RWPE1 (cell line): ENCODE results near the gene ADAM12.

Source experiments
- CTCF ChIA-PET: fragments of 350-600 bp; sonication (Branson Sonifier 250); formaldehyde crosslinking; extraction: SDS; loops from one replicate; lab custom pipeline; 2021; lab: Yijun Ruan, JAX
- POLR2A ChIA-PET: fragments of 400-600 bp; formaldehyde crosslinking; extraction: SDS; loops from one replicate; lab custom pipeline; 2020; ENCODE audit warnings: antibody characterized with exemption; ENCODE audit not compliant: low non-redundant PET; lab: Yijun Ruan, JAX
- DNase-seq: peaks from one replicate; pipeline ENCODE4 v3.0.0; 2012; ENCODE audit warnings: low spot score
- H3K27ac ChIP-seq: fragments of 450-650 bp; 2 replicates; pipeline ENCODE4 v1.5.1; 2017
- CTCF ChIP-seq: fragments of 450-650 bp; conservative IDR thresholded peaks from 2 replicates; pipeline ENCODE4 v1.5.1; 2017; ENCODE audit warnings: low read depth, mild to moderate bottlenecking

ADAM12 gene

GRCh38 chr10:126090911-126091728, 297.2 kb downstream of the ADAM12 start:
- peak; percentile 96 for DNase-seq
- ChIA-PET POLR2A (no interaction called here), CTCF (interaction anchor here (0.5 to 1.1 kb wide), 6 partner anchors 12 to 949 kb away, joined by 3 to 6 read pairs (median 3); no protein-coding TSS in a partner anchor)
- TF ChIP-seq CTCF, result no peak
- no peak overlapping the region; the same call in 1 of the 2 replicates for H3K27ac ChIP-seq

- ChIA-PET POLR2A (no interaction called here), CTCF (interaction anchor here (0.6 kb wide), 2 partner anchors 82 to 181 kb away, joined by 3 read pairs; no protein-coding TSS in a partner anchor)
- TF ChIP-seq CTCF, result no peak
- no peak for DNase-seq
- no peak overlapping the region for H3K27ac ChIP-seq
Measured at GRCh38 chr10:126090443-126090842, 297.8 kb downstream of the ADAM12 start.

GRCh38 chr10:126087796-126088505, 300.3 kb downstream of the ADAM12 start:
- DNase-seq, result no peak
- no peak for TF ChIP-seq CTCF
- H3K27ac ChIP-seq, result no peak overlapping the region
- CTCF ChIA-PET, result interaction anchor here (0.9 kb wide), 1 partner anchor 20 kb away, joined by 3 read pairs; no protein-coding TSS in a partner anchor
- POLR2A ChIA-PET, result no interaction called here

DNA sequence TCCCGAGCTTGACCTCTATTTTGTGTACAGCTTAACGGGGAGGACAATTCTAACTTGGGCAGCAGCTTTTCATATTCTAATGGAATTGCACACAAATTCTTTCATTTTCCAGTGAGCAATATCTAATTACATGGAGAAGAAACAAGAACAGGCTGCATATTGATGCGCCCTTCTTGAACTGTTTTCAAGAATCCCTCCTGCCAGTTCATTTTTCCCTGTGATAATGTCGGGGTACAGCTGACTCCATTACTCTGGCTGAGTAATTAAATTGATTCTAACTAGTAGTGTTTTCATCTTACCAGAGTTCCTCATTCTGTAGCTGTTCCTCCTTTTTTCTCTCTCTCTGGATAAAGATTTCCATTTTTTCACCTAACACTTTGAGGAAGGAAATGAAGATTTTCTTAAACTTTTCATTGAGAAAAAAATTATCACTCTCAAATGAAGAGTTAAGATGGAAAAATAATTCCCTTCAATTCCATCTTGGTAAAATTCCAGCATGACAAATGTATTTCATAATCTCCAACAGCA, 301.1 kb downstream of the ADAM12 start:
- POLR2A ChIA-PET, result no interaction called here

DNA sequence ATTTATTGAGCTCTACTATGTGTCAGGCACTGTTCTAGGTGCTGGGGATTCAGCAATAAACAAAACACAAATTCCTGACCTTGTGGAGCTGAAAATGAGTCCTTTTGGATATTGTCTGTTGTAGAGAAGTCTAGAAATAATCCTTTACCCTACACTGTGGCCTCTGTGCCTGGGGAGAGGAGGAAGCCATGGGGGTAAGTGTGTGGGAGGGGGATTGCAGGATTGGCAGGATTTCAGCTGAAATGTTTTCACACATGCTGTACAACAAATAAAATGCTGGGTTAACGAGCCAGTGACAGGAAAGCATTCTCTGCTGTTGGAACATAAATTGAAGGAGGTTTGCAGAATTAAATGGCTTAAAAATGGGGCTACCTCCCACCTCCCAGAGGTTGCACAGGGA, 302.5 kb downstream of the ADAM12 start:
- POLR2A ChIA-PET, result no interaction called here
- DNase-seq, result no peak
- CTCF ChIA-PET, result no interaction called here
- no peak for TF ChIP-seq CTCF
- H3K27ac ChIP-seq, result no peak overlapping the region

More for the DNA sequence above, 301.1 kb downstream of the ADAM12 start:
- DNase-seq, result no peak
- CTCF ChIA-PET, result no interaction called here
- no peak for TF ChIP-seq CTCF
- no peak overlapping the region for H3K27ac ChIP-seq

GRCh38 chr10:126084369-126084768, 303.9 kb downstream of the ADAM12 start:
- DNase-seq, result no peak
- H3K27ac ChIP-seq, result no peak overlapping the region
- POLR2A ChIA-PET, result no interaction called here
- CTCF ChIA-PET, result no interaction called here
- no peak for TF ChIP-seq CTCF
